Ramos (cell line): Measurements from ENCODE around the gene RLBP1.

Experiments used
- in situ Hi-C: fragments of 300-500 bp; cut with MboI; formaldehyde crosslinking; loops from one replicate; pipeline ENCODE4 v1.14.3; 2022; ENCODE audit warnings: low sequenced_read_pairs; ENCODE audit not compliant: unreplicated experiment

The RLBP1 gene

DNA sequence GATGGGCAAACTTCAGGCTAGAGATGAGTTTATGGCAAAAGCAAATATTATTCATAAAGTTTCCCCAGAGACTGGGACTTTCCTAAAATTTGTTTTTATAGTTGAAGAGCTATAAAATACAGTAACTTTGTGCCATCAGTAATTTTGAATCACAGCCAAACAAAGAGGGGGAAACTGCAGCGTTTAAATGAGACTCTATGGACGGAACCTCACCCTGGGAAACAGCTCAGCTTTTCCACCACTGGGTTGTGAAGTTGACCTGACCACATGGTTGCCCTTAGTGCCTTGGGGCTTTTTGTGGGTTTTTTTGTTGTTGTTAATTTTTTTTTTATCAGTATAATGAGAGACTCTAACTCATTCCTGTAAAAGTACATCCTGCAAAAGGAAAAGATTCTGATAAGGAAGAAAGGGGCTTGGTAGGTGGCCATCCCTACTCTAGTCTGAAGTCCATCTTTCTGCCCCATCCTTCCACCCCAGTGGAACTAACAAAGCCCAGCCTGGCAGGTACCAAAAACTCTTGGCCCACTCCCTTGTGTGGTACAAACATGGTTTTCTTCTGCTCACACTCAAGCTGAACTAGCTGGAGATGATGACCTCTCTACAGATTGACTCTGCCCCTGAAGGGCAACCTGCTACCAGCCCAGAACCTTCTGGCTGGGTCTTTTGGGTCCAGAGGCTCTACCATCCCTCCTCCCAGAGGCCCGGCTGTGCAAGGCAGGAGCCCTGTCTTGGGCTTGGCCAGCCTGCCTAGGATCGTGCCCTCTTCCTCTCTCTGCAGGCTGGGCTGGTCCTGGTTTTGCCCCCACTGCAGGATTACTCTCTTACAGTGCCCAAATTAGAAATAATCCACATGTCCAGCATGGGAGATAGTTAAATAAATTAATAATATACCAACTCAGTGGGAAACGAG is 41.2 kb downstream of the RLBP1 start:
- in situ Hi-C loops = loop anchor here (5.0 kb wide), 1 partner anchor 123 kb away; no protein-coding TSS in a partner anchor

DNA sequence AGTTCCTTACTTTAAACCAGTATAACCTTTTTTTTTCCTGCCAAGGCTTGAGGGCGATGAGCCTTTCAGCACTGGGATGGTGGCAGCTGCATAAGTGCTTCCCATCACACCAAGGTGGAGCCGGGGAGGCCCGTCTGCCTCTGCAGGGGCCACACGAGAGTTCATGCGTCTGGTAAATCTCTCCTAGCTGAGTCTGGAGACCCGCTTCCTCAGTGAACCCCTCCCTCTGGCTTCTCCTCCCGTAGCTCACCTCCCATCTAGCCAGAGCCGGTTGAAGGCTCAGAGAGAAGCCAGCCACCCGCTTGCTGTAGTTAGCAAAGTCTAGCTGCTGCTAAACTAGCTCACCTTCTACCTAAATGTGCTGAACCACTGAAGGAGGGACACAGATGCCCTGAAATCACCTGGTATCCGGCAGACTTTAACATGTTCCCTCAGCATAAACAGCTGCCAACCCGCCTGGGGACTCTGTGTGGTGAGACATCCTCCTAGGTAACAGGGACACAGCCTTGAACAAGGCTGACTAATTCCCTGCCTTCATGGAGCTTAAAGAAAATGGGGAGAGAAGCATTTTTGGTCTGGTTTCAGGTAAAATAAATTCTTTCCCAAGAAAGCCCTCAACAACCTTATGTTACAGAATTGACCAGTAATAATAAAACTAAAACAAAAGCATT is 42.9 kb downstream of the RLBP1 start:
- in situ Hi-C loops = loop anchor here (5.0 kb wide), 1 partner anchor 121 kb away; no protein-coding TSS in a partner anchor

DNA sequence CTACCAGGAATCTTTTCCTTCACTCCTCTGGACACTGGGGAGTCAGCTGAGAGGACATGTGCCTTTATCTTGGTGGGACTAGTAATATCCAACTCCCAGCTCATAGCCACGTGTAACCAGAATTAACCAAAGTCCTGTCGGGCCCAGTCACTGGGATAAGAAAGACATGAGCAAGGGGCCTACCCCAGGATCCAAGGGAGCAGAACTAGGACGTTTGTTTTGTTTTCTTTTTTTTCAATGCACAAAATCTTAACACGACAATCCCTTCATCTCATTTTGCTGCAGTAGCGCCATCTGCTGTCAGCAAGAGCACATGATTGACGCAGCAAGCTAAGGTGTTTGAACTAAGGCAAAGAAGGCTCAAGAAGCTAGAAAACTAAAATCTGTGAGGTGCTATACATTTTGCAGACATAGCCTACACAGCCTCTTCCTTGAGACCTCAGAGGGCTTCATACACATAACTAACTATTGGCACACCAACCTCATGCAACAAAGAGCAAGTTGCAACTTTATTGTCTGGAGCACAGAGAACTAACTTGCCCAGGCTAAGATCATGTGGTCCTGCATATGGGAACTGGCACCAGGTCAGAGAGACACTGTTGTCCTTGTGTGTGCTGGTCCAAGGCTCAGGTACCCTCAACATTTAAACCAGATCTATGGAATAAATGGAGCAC is 43.6 kb downstream of the RLBP1 start:
- in situ Hi-C loops = loop anchor here (5.0 kb wide), 1 partner anchor 120 kb away; no protein-coding TSS in a partner anchor

DNA sequence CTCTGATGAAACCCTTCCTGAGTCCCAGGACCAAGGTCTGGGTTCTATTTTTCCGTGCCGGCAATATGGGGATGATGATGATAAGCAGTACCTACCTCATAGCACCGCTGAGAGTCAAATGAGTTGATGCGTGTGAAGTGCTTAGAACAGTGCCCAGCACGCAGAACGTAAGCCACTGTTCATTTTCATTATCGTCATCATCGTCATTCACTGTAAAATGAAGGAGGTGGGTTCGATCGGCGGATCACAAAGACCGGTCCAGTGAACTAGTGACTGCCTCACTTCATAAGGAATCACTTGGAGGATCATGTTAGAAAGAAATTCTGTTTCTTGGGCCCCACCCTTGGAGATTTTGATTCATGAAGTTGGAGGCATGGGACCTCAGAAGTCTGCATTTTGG is 44.3 kb downstream of the RLBP1 start:
- in situ Hi-C loops = loop anchor here (5.0 kb wide), 1 partner anchor 120 kb away; no protein-coding TSS in a partner anchor

DNA sequence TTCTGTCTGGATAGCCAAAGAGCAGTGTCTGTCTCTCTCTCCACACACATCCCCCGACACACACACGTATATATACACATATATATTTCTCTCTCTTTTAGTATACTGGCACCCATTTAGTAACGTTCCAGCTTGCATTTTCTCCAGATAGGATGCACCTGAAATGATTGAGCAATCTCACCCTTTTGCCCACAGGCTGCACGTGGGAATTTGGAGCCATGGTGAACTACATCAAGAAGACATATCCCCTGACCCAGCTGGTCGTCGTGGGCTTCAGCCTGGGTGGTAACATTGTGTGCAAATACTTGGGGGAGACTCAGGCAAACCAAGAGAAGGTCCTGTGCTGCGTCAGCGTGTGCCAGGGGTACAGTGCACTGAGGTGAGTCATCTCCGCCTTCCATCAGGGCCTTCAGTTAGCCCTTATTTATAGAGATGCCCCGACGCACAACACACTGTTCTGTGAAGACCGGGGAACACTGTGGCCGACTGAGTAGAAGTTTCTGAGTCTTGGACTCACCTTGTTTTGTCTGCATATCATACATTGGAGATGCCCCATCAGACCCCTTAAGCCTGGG is 45.7 kb downstream of the RLBP1 start:
- in situ Hi-C loops = loop anchor here (5.0 kb wide), 1 partner anchor 118 kb away; no protein-coding TSS in a partner anchor

DNA sequence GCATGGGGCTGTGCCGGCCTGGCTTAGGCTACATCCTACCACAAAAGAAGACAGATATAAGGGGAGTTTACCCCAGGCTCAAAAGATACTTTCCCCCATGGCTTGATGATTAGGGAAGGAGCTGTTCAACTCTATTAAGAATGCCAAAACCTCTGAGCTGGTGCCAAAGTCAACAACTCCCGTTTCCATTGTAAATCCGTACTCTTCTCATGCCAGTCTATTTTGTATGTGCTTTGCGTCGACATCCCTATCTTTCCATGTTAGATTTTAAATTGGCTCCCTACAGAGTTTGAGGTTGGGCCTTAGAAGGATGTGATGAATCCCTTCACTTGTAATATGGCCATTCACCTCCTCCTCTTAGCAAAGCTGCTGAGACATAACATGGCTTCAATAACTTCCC is 46.9 kb downstream of the RLBP1 start:
- in situ Hi-C loops = no loop called here

DNA sequence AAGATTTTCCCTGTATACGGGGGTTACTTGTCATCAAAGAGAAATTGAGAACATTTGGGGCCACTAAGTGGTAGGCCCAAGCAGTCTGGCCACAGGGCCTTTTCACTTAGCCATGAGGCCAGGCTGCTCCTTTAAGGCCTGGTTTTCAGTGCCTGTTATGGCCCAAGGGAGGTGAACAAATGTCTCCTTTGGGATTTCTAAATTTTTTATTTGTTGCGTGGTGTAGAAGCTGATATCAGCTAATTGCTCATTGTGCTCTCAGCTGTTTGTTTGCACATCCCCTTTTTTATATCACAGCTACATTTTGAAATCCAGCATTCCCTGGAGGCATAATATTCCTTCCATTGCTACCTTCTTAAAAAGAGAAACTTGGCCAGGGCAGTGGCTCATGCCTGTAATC is 48.5 kb downstream of the RLBP1 start:
- in situ Hi-C loops = no loop called here

DNA sequence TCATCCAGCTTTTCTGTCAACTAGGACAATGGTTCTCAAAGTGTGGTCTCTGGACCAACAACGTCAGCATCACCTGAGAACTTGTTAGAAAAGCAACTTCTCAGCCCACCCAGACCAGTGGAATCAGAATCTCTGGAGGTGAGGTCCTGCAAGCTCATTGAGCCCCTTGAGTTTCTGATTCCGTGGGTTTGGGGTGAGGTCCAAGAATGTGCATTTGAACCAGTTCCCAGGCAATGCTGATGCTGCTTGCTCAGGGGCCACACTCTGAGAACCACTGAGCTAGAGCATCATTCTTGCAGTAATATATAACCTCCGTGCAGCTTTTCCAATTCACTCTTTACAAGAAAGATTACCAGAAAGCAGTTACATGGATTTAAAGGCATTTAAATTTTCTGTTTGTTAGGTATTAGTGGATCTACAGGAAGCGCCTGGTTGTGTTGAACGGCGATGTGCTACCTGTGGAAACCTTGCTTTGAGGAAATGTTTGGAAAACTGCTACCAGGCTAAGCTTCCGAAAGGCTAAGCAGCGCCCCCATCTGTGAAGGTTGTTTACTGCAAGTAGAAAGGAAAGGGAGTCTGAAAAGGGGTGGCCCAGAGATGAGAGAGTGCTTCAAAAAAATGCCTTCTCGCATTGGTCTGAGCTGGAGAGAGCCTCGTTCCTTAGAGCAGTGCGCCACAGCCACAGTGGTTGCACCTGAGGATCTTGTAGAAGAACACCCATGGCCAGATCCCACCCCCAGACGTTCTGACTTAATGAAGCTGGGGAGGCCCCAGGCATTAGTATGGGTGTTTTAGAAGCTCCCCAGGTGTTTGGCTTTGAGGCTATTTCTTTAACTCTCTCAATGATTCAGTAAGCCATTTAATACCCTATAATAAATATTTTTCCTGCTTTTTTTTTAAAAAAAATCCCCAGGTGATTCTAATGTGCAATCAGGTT is 50.0 kb downstream of the RLBP1 start:
- in situ Hi-C loops = no loop called here

DNA sequence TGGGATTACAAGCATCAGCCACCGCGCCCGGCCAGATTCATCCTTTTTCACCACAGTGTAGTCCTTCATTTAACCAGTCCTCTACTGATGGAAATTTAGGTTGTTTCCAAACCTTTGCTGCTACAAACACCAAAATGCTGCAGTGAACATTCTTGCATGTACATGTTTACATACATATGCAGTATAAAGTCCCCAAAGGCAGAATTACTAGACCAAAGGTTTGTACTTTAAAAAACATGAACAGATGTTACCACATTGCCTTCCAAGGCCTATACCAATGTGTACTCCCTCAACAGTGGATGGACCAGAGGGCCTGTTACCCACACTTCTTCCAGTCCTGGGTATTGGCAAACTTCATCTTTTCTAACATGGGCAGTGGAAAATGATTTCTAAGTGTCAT is 51.0 kb downstream of the RLBP1 start:
- in situ Hi-C loops = no loop called here

DNA sequence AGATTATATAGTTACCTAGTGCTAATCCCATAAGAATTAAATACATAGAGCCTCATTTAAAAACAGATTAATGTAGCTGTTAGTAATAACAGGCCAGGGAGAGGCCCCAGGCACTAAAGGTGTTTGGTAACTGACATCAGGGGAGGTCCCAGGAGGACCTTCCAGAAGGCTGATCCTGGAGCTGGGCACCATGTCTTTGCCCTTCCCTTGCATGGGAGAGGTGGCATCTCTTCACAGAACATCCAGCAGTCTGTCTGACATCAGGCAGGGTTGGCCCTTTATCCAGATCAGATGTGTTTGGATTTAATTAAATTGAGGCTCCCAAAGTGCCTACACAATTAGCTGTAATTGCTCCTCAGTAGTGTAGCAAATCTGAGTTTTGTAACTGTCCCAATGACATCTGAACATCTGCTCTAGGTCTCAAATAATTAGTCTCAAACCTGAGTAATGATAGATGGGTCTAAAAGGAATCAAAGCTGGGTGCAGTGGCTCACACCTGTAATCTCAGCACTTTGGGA is 53.0 kb downstream of the RLBP1 start:
- in situ Hi-C loops = no loop called here

DNA sequence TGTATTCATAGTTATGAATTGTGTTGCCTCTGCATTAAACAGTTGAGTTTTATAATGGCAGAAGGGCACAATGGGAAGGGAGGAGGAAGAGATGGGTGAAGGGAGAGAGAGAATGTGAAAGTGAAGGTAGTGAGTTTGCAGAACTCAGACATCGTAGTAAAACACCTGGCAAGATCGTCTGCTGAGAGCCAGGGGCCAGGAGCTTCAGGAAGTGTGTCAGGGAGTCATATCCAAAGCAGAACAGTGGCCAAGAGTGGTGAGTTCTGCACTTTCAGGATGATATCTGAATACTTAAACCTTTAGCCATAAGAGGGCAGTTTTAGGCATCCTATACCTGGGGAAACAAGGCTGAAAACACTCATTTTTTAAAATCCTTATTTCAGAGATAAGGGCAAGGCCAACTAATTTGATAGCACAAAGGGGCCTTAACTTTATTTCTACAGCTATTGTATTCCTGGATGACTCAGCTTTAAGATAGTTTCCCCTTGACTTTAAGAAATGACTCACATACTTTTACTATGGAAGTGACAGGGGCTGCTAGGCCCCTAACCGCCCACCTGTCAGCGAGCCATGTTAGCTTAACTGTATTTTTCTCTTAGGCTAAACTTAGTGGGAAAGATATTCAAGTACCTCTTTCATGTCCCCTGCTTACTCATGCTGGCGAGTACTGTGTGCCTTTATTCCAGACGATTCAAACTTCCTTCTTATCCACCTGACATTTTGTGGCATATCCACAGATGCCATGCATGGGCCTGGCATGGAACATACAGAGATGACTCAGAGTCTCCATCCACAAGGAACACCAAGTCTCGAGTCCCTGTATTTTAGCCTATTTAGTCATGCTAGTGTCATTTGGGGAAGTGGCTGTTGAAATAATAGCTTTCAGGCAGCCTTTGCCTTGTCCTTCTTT is 53.9 kb downstream of the RLBP1 start:
- in situ Hi-C loops = no loop called here

DNA sequence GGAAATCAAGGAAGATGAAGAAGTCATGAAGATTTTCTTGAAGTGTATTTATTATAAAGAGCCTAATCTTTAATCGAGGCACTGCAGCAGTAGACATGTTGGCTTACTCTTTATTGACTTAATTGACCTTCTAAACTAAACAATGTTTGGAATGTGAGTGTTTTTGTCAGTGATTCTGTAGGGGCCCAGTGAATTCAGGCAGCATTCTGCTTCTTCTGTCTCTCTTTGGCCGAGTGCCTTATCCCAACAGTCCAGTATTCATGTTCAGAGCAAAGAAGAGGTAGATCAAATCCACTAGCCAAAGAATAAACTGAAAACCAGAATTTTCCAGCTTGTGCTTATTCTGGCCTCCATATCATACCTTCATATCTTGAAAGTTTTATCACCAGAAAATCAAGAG is 55.7 kb downstream of the RLBP1 start:
- in situ Hi-C loops = no loop called here

DNA sequence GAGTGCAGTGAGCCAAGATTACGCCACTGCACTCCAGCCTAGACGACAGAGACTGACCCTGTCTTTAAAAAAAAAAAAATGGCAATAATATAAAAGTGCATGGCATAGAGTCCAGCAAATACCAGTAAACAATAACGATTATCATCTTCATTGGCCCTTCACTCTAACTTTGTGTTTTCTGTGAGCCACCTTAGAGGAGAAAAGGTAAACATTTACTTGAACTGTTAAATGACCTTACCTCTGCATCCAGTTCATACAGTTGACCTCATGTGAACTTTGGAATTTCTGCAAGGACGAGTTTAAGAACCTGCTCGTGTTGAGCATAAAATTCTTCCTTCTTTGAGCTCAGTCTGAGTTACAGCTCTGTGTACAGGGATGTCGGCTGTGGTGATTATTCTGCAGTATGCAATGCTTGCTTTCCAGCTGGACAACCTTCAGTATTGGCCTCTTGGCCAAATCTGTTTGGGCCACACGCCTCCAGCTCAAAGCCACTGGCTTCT is 56.6 kb downstream of the RLBP1 start:
- in situ Hi-C loops = no loop called here

DNA sequence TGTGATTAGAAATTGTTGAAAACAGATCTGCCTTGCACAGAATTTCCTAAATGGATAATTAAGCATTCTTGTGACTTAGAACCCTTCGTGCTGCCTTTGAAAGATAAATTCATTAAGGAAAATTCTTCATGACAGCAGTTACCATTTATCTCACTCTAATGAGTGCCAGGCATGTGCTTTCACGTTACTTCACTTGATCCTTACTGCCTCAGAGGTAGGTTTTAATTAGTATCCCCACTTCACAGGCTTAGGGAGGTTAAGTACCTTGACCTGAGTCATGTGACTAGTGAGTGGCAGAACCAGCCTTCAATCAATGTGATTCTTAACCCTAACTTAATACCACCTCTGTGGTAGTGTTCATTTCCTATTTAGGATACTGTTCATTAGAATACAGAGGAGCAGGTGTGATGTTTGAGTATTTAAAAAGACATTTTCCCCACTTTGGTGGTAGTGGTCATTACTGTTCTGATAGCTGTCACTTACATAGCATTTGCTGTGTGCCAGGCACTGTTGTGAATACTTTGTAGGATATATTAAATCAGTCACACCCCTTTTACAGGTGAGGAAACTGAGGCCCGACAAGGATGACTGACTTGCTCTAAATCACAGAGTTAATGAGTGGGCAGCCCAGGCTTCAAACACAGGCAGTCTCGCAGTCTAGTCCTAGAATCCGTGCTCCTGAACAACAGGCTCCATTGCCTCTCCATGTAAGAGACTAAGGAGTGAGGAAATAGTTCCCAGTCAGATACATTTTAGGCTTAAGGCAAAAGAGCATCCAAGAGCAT is 57.9 kb downstream of the RLBP1 start:
- in situ Hi-C loops = no loop called here

DNA sequence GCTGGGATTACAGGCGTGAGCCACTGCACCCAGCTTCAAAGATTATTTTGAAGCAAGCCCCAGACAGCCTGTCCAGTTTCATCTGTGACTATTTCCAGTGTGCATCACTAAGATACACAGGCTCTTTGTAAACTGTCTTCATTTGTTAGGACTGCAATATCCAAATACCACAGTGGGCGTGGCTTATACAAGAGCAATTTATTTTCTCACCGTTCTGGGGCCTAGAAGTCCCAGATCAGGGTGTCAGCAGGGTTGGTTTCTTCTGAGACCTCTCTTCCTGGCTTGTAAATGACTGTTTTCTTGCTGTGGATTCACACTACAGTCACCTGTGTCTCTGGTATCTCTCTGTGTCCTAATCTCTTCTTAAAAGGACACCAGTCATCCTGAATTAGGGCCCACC is 59.7 kb downstream of the RLBP1 start:
- in situ Hi-C loops = no loop called here
